ENCODE measurements around the gene SORBS2. TPM values are rescaled to one million over a fixed set of nuclear protein-coding genes. Genes with fewer than 3 reads are reported as not detected.

The SORBS2 gene
- total RNA-seq, 1 experiment from 2014 or later = 0.34 TPM

DNA sequence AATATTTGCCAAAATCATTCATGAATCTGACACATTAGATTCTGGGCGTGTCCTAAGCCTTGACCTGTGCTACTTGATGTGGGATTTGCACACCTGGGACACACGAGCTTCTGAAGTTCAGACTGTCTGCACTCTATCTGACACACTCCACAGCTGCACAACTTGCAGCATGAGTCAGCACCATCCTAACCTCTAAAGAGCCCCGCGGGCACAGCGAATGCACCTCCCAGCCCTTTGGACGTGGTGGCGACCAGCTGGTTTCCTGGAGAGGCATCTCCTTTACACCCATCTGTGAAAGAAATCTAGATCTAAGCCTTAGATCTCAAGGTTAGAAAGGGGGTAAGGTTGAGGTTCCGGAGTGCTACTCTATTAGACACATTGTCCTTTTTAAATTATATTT lies 69.2 kb downstream of the SORBS2 start:
- DNase-seq (ENCODE audit: low read depth, low spot score) = no peak
- Histone ChIP-seq H3K9ac (ENCODE audit: low read length) (no peak overlapping the region), H2AFZ (ENCODE audit: low read depth, low read length, poor library complexity, severe bottlenecking) (no peak overlapping the region), H3K4me3 (replicated peaks in 1 of 2; ENCODE audit: low read depth in 1 of 2, low read length in 2 of 2) (no peak overlapping the region), H3K4me2 (ENCODE audit: low read length) (no peak overlapping the region), H3K4me1 (ENCODE audit: control insufficient read depth in 1 of 2, insufficient read depth in 2 of 2, low read length in 2 of 2) (no peaks in the 10 kb centered on the region), H3K9me2 (ENCODE audit: insufficient read depth) (no peaks in the 10 kb centered on the region), H3K27me3 (ENCODE audit: insufficient read depth, low read length) (peaks cover 17% of the 10 kb centered on the region), H3K27ac (ENCODE audit: low read depth, low read length) (no peak overlapping the region), H3K79me2 (ENCODE audit: insufficient read depth, low read length) (no peaks in the 10 kb centered on the region), H4K20me1 (ENCODE audit: insufficient read depth) (no peaks in the 10 kb centered on the region), H3K36me3 (ENCODE audit: control insufficient read depth in 1 of 2, insufficient read depth in 2 of 2, low read length in 2 of 2) (no peaks in the 10 kb centered on the region), H3K9me3 (ENCODE audit: control insufficient read depth in 1 of 2, insufficient read depth in 1 of 2, low read depth in 1 of 2, low read length in 2 of 2) (no peaks in the 10 kb centered on the region)
- ChIA-PET RAD21 (ENCODE audit: low non-redundant PET in 1 of 2, low total read pairs in 2 of 2, uncharacterized antibody in 2 of 2, unreplicated experiment in 2 of 2) (no interaction called here), CTCF (no interaction called here), POLR2A (no interaction called here)
- TF ChIP-seq RAD21 (IDR thresholded peaks at IDR 0.05; ENCODE audit: low read depth) (no peak), ZFX (IDR thresholded peaks at IDR 0.05) (no peak), EZH2phosphoT487 (IDR thresholded peaks at IDR 0.05; ENCODE audit: borderline replicate concordance) (no peak), SP1 (IDR thresholded peaks at IDR 0.05; ENCODE audit: low read depth) (no peak), EZH2 (IDR thresholded peaks at IDR 0.05) (no peak), POLR2A (IDR thresholded peaks at IDR 0.05; ENCODE audit: borderline replicate concordance, extremely low read depth, insufficient read depth, insufficient read length) (no peak), SRF (IDR thresholded peaks at IDR 0.05; ENCODE audit: low read depth) (no peak), JUND (IDR thresholded peaks at IDR 0.05) (no peak), FOSL1 (IDR thresholded peaks at IDR 0.05; ENCODE audit: low read depth) (no peak), ELF1 (IDR thresholded peaks at IDR 0.05; ENCODE audit: borderline replicate concordance, low read depth) (no peak), CBX3 (IDR thresholded peaks at IDR 0.05; ENCODE audit: low read depth) (no peak)
- TF ChIP-seq, protein P1, sequence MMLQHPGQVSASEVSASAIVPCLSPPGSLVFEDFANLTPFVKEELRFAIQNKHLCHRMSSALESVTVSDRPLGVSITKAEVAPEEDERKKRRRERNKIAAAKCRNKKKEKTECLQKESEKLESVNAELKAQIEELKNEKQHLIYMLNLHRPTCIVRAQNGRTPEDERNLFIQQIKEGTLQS (IDR thresholded peaks at IDR 0.05) = no peak
- TF ChIP-seq, protein P2, sequence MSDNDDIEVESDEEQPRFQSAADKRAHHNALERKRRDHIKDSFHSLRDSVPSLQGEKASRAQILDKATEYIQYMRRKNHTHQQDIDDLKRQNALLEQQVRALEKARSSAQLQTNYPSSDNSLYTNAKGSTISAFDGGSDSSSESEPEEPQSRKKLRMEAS (IDR thresholded peaks at IDR 0.05) = no peak
- TF ChIP-seq, protein P3, sequence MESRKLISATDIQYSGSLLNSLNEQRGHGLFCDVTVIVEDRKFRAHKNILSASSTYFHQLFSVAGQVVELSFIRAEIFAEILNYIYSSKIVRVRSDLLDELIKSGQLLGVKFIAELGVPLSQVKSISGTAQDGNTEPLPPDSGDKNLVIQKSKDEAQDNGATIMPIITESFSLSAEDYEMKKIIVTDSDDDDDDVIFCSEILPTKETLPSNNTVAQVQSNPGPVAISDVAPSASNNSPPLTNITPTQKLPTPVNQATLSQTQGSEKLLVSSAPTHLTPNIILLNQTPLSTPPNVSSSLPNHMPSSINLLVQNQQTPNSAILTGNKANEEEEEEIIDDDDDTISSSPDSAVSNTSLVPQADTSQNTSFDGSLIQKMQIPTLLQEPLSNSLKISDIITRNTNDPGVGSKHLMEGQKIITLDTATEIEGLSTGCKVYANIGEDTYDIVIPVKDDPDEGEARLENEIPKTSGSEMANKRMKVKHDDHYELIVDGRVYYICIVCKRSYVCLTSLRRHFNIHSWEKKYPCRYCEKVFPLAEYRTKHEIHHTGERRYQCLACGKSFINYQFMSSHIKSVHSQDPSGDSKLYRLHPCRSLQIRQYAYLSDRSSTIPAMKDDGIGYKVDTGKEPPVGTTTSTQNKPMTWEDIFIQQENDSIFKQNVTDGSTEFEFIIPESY (IDR thresholded peaks at IDR 0.05; ENCODE audit: extremely low read depth, insufficient replicate concordance, low read length) = no peak
- BruUV-seq (replicated peaks) = no TSS peak
- intact Hi-C loops (cut with micrococcal nuclease) = no loop called here
- peak; percentile 55; the same call in 1 of the 2 replicates for ATAC-seq
